Activated T-cell treated with anti-CD3 and anti-CD28 coated beads, Interleukin-2, amount 50 U/mL, for 72 hours (primary cell): ENCODE data around the gene CPNE7. TPM values are rescaled to one million over a fixed set of nuclear protein-coding genes. Genes with fewer than 3 reads are reported as not detected.
"Not testable (repeated sequence)": the region's sequence is repeated elsewhere in the genome, so short reads cannot be mapped to it uniquely, and the experiment has no call there.

Source experiments
- ATAC-seq, 2 donors: fragments of 150-1000 bp; cut with Tn5 transposase; replicated peaks in 1 of 2; 2 replicates each; pipeline ENCODE4 v1.10.0; 2021; ENCODE audit warnings: moderate library complexity in 2 of 2, mild to moderate bottlenecking in 1 of 2
- DNase-seq, 2 donors: peaks; one replicate each; pipeline ENCODE4 v3.0.0; 2021 to 2022; ENCODE audit warnings: mixed read lengths in 1 of 2
- H3K27ac Mint-ChIP-seq: one replicate; pipeline ENCODE4 v1.8.0; 2022; ENCODE audit warnings: mild to moderate bottlenecking, moderate library complexity, mixed read lengths
- H3K27me3 Mint-ChIP-seq: one replicate; pipeline ENCODE4 v1.8.0; 2022; ENCODE audit warnings: low read depth, mixed read lengths
- H3K36me3 Mint-ChIP-seq, 2 donors: one replicate each; pipeline ENCODE4 v1.8.0; 2022; ENCODE audit warnings: mixed read lengths in 2 of 2, mild to moderate bottlenecking in 1 of 2; ENCODE audit not compliant: insufficient read depth in 2 of 2
- H3K4me1 Mint-ChIP-seq: one replicate; pipeline ENCODE4 v1.8.0; 2022; ENCODE audit warnings: low read depth, mixed read lengths
- H3K4me3 Mint-ChIP-seq, 2 donors: one replicate each; pipeline ENCODE4 v1.8.0; 2022; ENCODE audit warnings: mild to moderate bottlenecking in 2 of 2, mixed read lengths in 2 of 2, moderate library complexity in 2 of 2
- H3K9me3 Mint-ChIP-seq, 2 donors: one replicate each; pipeline ENCODE4 v1.8.0; 2022; ENCODE audit warnings: mixed read lengths in 2 of 2
- total RNA-seq, 2 donors: library from RNA; stranded (reverse); gene quantifications; one replicate each; pipeline ENCODE4 v1.2.3, GENCODE V29; 2022

CPNE7 gene
- total RNA-seq, 2 donors from 2014 or later = 10.9 to 11.4 TPM

GRCh38 chr16:89621698-89622409 lies 46.3 kb downstream of the CPNE7 start:
- Mint-ChIP-seq H3K4me1 (peaks cover 5% of the 10 kb centered on the region), H3K36me3 (no peaks in the 10 kb centered on the region), H3K4me3 (no peak overlapping the region), H3K27ac (no peak overlapping the region), H3K27me3 (no peaks in the 10 kb centered on the region), H3K9me3 (no peaks in the 10 kb centered on the region)
- no peak for DNase-seq
- no peak for ATAC-seq

- Mint-ChIP-seq H3K4me1 (no peaks in the 10 kb centered on the region), H3K4me3 (no peak overlapping the region), H3K27ac (no peak overlapping the region)
Measured at GRCh38 chr16:89623511-89624261, 48.1 kb downstream of the CPNE7 start.

GRCh38 chr16:89624777-89625761 lies 49.5 kb downstream of the CPNE7 start:
- no peak overlapping the region for H3K4me3 Mint-ChIP-seq

More at GRCh38 chr16:89623511-89624261, 48.1 kb downstream of the CPNE7 start:
- Mint-ChIP-seq H3K36me3 (no peaks in the 10 kb centered on the region), H3K9me3 (no peaks in the 10 kb centered on the region), H3K27me3 (no peaks in the 10 kb centered on the region)
- no peak for DNase-seq
- no peak for ATAC-seq

GRCh38 chr16:89629827-89630610 lies 54.5 kb downstream of the CPNE7 start:
- DNase-seq (no peak), ATAC-seq (peak in 1 of 2 donors; percentile 44)
- Mint-ChIP-seq H3K27me3 (no peaks in the 10 kb centered on the region), H3K4me1 (no peaks in the 10 kb centered on the region), H3K9me3 (no peaks in the 10 kb centered on the region), H3K4me3 (no peak overlapping the region), H3K36me3 (no peaks in the 10 kb centered on the region), H3K27ac (no peak overlapping the region)

More at GRCh38 chr16:89624777-89625761, 49.5 kb downstream of the CPNE7 start:
- DNase-seq = no peak
- no peak for ATAC-seq
- no peaks in the 10 kb centered on the region for H3K27me3 Mint-ChIP-seq
- H3K4me1 Mint-ChIP-seq = no peaks in the 10 kb centered on the region
- no peaks in the 10 kb centered on the region for H3K36me3 Mint-ChIP-seq
- H3K9me3 Mint-ChIP-seq = no peaks in the 10 kb centered on the region
- H3K27ac Mint-ChIP-seq = no peak overlapping the region

- no peak for ATAC-seq
- no peaks in the 10 kb centered on the region for H3K9me3 Mint-ChIP-seq
- H3K27ac Mint-ChIP-seq = no peak overlapping the region
- no peaks in the 10 kb centered on the region for H3K4me1 Mint-ChIP-seq
- H3K27me3 Mint-ChIP-seq = no peaks in the 10 kb centered on the region
- DNase-seq = no peak
- no peak overlapping the region for H3K4me3 Mint-ChIP-seq
- no peaks in the 10 kb centered on the region for H3K36me3 Mint-ChIP-seq
Measured at GRCh38 chr16:89633064-89633631, 57.6 kb downstream of the CPNE7 start.

GRCh38 chr16:89634463-89635385 lies 59.2 kb downstream of the CPNE7 start:
- not testable (repeated sequence) for H3K27me3 Mint-ChIP-seq, H3K36me3 Mint-ChIP-seq, H3K27ac Mint-ChIP-seq, H3K4me1 Mint-ChIP-seq, ATAC-seq, H3K9me3 Mint-ChIP-seq, H3K4me3 Mint-ChIP-seq, DNase-seq

GRCh38 chr16:89636663-89637062 lies 61.1 kb downstream of the CPNE7 start:
- Mint-ChIP-seq H3K27ac (no peak overlapping the region), H3K27me3 (no peaks in the 10 kb centered on the region), H3K4me1 (peaks cover 7% of the 10 kb centered on the region), H3K4me3 (no peak overlapping the region), H3K36me3 (no peaks in the 10 kb centered on the region), H3K9me3 (no peaks in the 10 kb centered on the region)
- ATAC-seq (no peak), DNase-seq (no peak)

GRCh38 chr16:89637379-89637778 lies 61.8 kb downstream of the CPNE7 start:
- no peak overlapping the region for H3K4me3 Mint-ChIP-seq
- ATAC-seq = no peak

GRCh38 chr16:89638455-89638854 lies 62.9 kb downstream of the CPNE7 start:
- H3K4me3 Mint-ChIP-seq = no peak overlapping the region
- H3K27me3 Mint-ChIP-seq = no peaks in the 10 kb centered on the region
- DNase-seq (no peak), ATAC-seq (no peak)
- H3K4me1 Mint-ChIP-seq = peaks cover 7% of the 10 kb centered on the region
- no peak overlapping the region for H3K27ac Mint-ChIP-seq
- H3K9me3 Mint-ChIP-seq = no peaks in the 10 kb centered on the region
- no peaks in the 10 kb centered on the region for H3K36me3 Mint-ChIP-seq

More at GRCh38 chr16:89637379-89637778, 61.8 kb downstream of the CPNE7 start:
- Mint-ChIP-seq H3K4me1 (peaks cover 7% of the 10 kb centered on the region), H3K27me3 (no peaks in the 10 kb centered on the region), H3K9me3 (no peaks in the 10 kb centered on the region), H3K27ac (no peak overlapping the region), H3K36me3 (no peaks in the 10 kb centered on the region)
- no peak for DNase-seq

- H3K4me3 Mint-ChIP-seq = no peak overlapping the region
- no peaks in the 10 kb centered on the region for H3K9me3 Mint-ChIP-seq
- H3K36me3 Mint-ChIP-seq = no peaks in the 10 kb centered on the region
- ATAC-seq = no peak
- H3K4me1 Mint-ChIP-seq = peaks cover 7% of the 10 kb centered on the region
- no peak overlapping the region for H3K27ac Mint-ChIP-seq
- DNase-seq = no peak
- no peaks in the 10 kb centered on the region for H3K27me3 Mint-ChIP-seq
Measured at GRCh38 chr16:89639385-89639784, 63.8 kb downstream of the CPNE7 start.

GRCh38 chr16:89641458-89642119 lies 66.0 kb downstream of the CPNE7 start:
- no peak for ATAC-seq
- peak overlapping the region; percentile 49 to 73 for H3K4me3 Mint-ChIP-seq

More at GRCh38 chr16:89641458-89642119, 66.0 kb downstream of the CPNE7 start:
- no peak overlapping the region for H3K27ac Mint-ChIP-seq
- H3K4me1 Mint-ChIP-seq = peaks cover 7% of the 10 kb centered on the region
- peaks cover 0 to 9% of the 10 kb centered on the region in 2 donors for H3K36me3 Mint-ChIP-seq
- DNase-seq = no peak
- H3K27me3 Mint-ChIP-seq = no peaks in the 10 kb centered on the region
- no peaks in the 10 kb centered on the region for H3K9me3 Mint-ChIP-seq
